K562 (cell line): ENCODE measurements around the gene TUFM. TPM values are rescaled to one million over a fixed set of nuclear protein-coding genes. Genes with fewer than 3 reads are reported as not detected.

Experiments
- ATAC-seq: fragments of 200-7000 bp; cut with Tn5 transposase; 3 replicates; pipeline ENCODE4 v1.9.1; 2020; ENCODE audit warnings: moderate library complexity
- BruUV-seq: library from RNA; stranded (reverse); fragments of 400-500 nt; replicated peaks from 2 replicates; lab custom pipeline; 2021; lab: Mats Ljungman, UMichigan
- CTCF ChIA-PET: fragments of 300-600 bp; formaldehyde crosslinking; extraction: SDS; loops from one replicate; lab custom pipeline; 2021; ENCODE audit warnings: low intra/inter-chr PET ratio; lab: Yijun Ruan, JAX
- POLR2A ChIA-PET: fragments of 300-600, 350-650 bp; sonication (Branson Sonifier 250); formaldehyde crosslinking; extraction: SDS; loops from one replicate; lab custom pipeline; 2021; ENCODE audit warnings: antibody characterized with exemption, inconsistent platforms; lab: Yijun Ruan, JAX
- DNase-seq, 4 experiments: peaks; one replicate each; pipeline versions ENCODE4 v3.0.0 to v3.0.0-alpha.2; 2011 to 2018; ENCODE audit warnings: low spot score in 3 of 4, mixed read lengths in 3 of 4; ENCODE audit errors: extremely low read depth in 1 of 4
- FAIRE-seq: peaks from 2 replicates; lab custom pipeline; 2011; peaks lifted over from hg19 to GRCh38; lab: Jason Lieb, UNC
- H2AFZ ChIP-seq: 2 replicates; pipeline ENCODE4 v1.6.0; 2011; ENCODE audit warnings: low read depth, low read length, control low read depth, inconsistent platforms
- H3K27ac ChIP-seq: fragments of 200-600 bp; 3 replicates; pipeline ENCODE4 v1.8.0; 2011; ENCODE audit warnings: low read depth, mild to moderate bottlenecking, control low read depth, inconsistent platforms, low read length, moderate library complexity, mixed read lengths; ENCODE audit errors: extremely low read depth
- H3K27me3 ChIP-seq, 2 experiments: fragments of 300-600 bp in 1 of 2; 2 replicates in 1 of 2; 3 replicates in 1 of 2; pipeline versions ENCODE4 v1.6.0 to v1.8.0; 2011; ENCODE audit warnings: inconsistent platforms in 2 of 2, low read length in 2 of 2, mild to moderate bottlenecking in 1 of 2, mixed read lengths in 1 of 2, moderate library complexity in 1 of 2; ENCODE audit not compliant: control insufficient read depth in 2 of 2, insufficient read depth in 2 of 2
- H3K36me3 ChIP-seq: fragments of 300-600 bp; 3 replicates; pipeline ENCODE4 v1.8.0; 2011; ENCODE audit warnings: mild to moderate bottlenecking, low read length, inconsistent platforms; ENCODE audit not compliant: control insufficient read depth, insufficient read depth
- H3K4me1 ChIP-seq, 2 experiments: fragments of 200-600 bp in 1 of 2; replicated peaks in 1 of 2; 2 replicates in 1 of 2; 3 replicates in 1 of 2; pipeline versions ENCODE4 v1.5.1 to v1.8.0; 2011; ENCODE audit warnings: inconsistent platforms in 2 of 2, low read length in 2 of 2, mild to moderate bottlenecking in 1 of 2, mixed read lengths in 1 of 2, moderate library complexity in 1 of 2; ENCODE audit not compliant: control insufficient read depth in 2 of 2, insufficient read depth in 2 of 2
- H3K4me2 ChIP-seq: 2 replicates; pipeline ENCODE4 v1.6.1; 2011; ENCODE audit warnings: low read length, control low read depth, inconsistent platforms, mixed read lengths; ENCODE audit not compliant: insufficient read depth
- H3K4me3 ChIP-seq: fragments of 200-600 bp; sonication (generic), shearing (Covaris generic); 2 replicates; pipeline ENCODE4 v1.5.1; 2016; ENCODE audit warnings: control low read depth, inconsistent platforms
- H3K79me2 ChIP-seq: fragments of 200-600 bp; 3 replicates; pipeline ENCODE4 v1.8.0; 2011; ENCODE audit warnings: low read length, inconsistent platforms; ENCODE audit not compliant: control insufficient read depth, insufficient read depth
- H3K9ac ChIP-seq, 2 experiments: 2 replicates each; pipeline versions ENCODE4 v1.6.0 to v1.6.1; 2011; ENCODE audit warnings: low read depth in 2 of 2, low read length in 2 of 2, control low read depth in 1 of 2, inconsistent platforms in 1 of 2, mild to moderate bottlenecking in 1 of 2, mixed read lengths in 1 of 2; ENCODE audit not compliant: insufficient read depth in 1 of 2
- H3K9me1 ChIP-seq: one replicate; pipeline ENCODE4 v1.6.0; 2011; ENCODE audit warnings: inconsistent platforms, mild to moderate bottlenecking, low read length, moderate library complexity; ENCODE audit not compliant: control insufficient read depth, insufficient read depth
- H3K9me3 ChIP-seq: replicated peaks from 2 replicates; pipeline ENCODE4 v1.5.1; 2011; ENCODE audit warnings: low read depth, low read length, inconsistent platforms; ENCODE audit not compliant: control insufficient read depth, insufficient read depth
- H4K20me1 ChIP-seq: replicated peaks from 2 replicates; pipeline ENCODE4 v1.6.1; 2011; ENCODE audit warnings: low read length, inconsistent platforms, mixed read lengths; ENCODE audit not compliant: control insufficient read depth, insufficient read depth
- CHCHD3 ChIP-seq: fragments of 250-450 bp; sonication (Bioruptor Pico); IDR thresholded peaks from 2 replicates; pipeline ENCODE4 v2.1.2; 2022; ENCODE audit warnings: mild to moderate bottlenecking
- CHD1 ChIP-seq: fragments of 200-600 bp; sonication (generic); IDR thresholded peaks from one replicate; pipeline ENCODE4 v1.6.1; 2012; ENCODE audit warnings: mild to moderate bottlenecking, moderate library complexity, low read length, inconsistent platforms
- CREB3 ChIP-seq: fragments of 450-650 bp; conservative IDR thresholded peaks from 2 replicates; pipeline ENCODE4 v1.6.1; 2016; ENCODE audit warnings: missing genetic modification characterization, low read depth, mild to moderate bottlenecking, missing compliant biosample characterization, moderate library complexity
- EP400 ChIP-seq: fragments of 450-650 bp; IDR thresholded peaks from 2 replicates; pipeline ENCODE4 v1.6.1; 2017; ENCODE audit warnings: antibody characterized with exemption, mild to moderate bottlenecking, moderate library complexity
- GATAD2B ChIP-seq: fragments of 450-650 bp; IDR thresholded peaks from 2 replicates; pipeline ENCODE4 v1.6.1; 2017; ENCODE audit warnings: mild to moderate bottlenecking, borderline replicate concordance
- HMG20B ChIP-seq: fragments of 250-450 bp; sonication (Bioruptor Pico); IDR thresholded peaks from 2 replicates; pipeline ENCODE4 v1.5.0; 2021; ENCODE audit warnings: mild to moderate bottlenecking
- TSHZ1 ChIP-seq: fragments of 250-450 bp; sonication (Bioruptor Pico); IDR thresholded peaks from 2 replicates; pipeline ENCODE4 v1.4.0; 2020; ENCODE audit warnings: mild to moderate bottlenecking, moderate library complexity
- ZBTB11 ChIP-seq, 3 experiments: fragments of 200-800 bp in 1 of 3; fragments of 250-450 bp in 1 of 3; fragments of 450-650 bp in 1 of 3; sonication (Bioruptor Pico) in 1 of 3; sonication (Bioruptor generic) in 1 of 3; formaldehyde crosslinking in 1 of 3; IDR thresholded peaks; 2 replicates each; pipeline versions ENCODE4 v1.6.1 to v1.8.0; 2016 to 2022; ENCODE audit warnings: mild to moderate bottlenecking in 2 of 3, missing genetic modification characterization in 2 of 3, missing compliant biosample characterization in 1 of 3, moderate library complexity in 1 of 3
- ZC3H11A ChIP-seq: IDR thresholded peaks from 2 replicates; pipeline ENCODE4 v1.6.1; 2012; ENCODE audit warnings: low read depth, low read length, improper control_type of control experiment
- ZNF232 ChIP-seq: sonication (generic); formaldehyde crosslinking; IDR thresholded peaks from 2 replicates; pipeline ENCODE4 v1.8.0; 2022; ENCODE audit warnings: mild to moderate bottlenecking, missing genetic modification reagents
- ZNF518B ChIP-seq: fragments of 250-450 bp; sonication (Bioruptor Pico); IDR thresholded peaks from 2 replicates; pipeline ENCODE4 v1.5.0; 2021; ENCODE audit warnings: mild to moderate bottlenecking, moderate library complexity
- WGBS: fragments of 100-300 bp; shearing (Covaris generic); methylation state at CpG from one replicate; pipeline ENCODE4 v1.1.6; 2016; ENCODE audit warnings: low coverage, mixed read lengths; ENCODE audit not compliant: insufficient coverage; ENCODE audit errors: missing lambda C conversion rate; 5-methylcytosine and 5-hydroxymethylcytosine counted together
- in situ Hi-C: fragments of 300-500 bp; cut with MboI; formaldehyde crosslinking; loops from 4 replicates; pipeline ENCODE4 v1.15.0; 2018; ENCODE audit warnings: inconsistent platforms, mixed read lengths
- intact Hi-C: fragments of 100-400 bp; cut with micrococcal nuclease; formaldehyde crosslinking; loops from 2 replicates; pipeline ENCODE4 v1.14.2; 2022
- polyA plus RNA-seq, 8 experiments: library from polyadenylated mRNA; depleted of rRNA in 4 of 8; stranded (reverse) in 5 of 8; unstranded in 3 of 8; fragments of >200 nt; fragmentation: Nextera tagmentation in 2 of 8; fragmentation: Illumina TruSeq in 1 of 8; extraction: Ambion mirVana in 2 of 8; extraction: Trizol in 1 of 8; gene quantifications; 2 replicates each; pipeline versions ENCODE4 v1.2.1 to v1.2.3, GENCODE V29; 2011 to 2014; ENCODE audit warnings: inconsistent platforms in 1 of 8, missing spikeins in 1 of 8
- total RNA-seq, 7 experiments: library from RNA; depleted of rRNA in 6 of 7; stranded (reverse); fragments of >200 nt in 6 of 7; fragmentation: Illumina TruSeq in 2 of 7; extraction: Trizol in 2 of 7; gene quantifications; 2 replicates each; pipeline versions ENCODE4 v1.2.1 to v1.2.3, GENCODE V29; 2011 to 2021; ENCODE audit warnings: low replicate concordance in 1 of 7

TUFM gene
- total and polyA plus RNA-seq, 9 of the 15 experiments (the other 6 are each of a cell fraction or from before 2014, with no cell fraction given): 34.1 to 434 (median 256) TPM

GRCh38 chr16:28824717-28824973 lies 21.5 kb downstream of the TUFM start:
- H3K4me3 ChIP-seq: peak overlapping the region; percentile 99
- peaks cover 16 to 24% of the 10 kb centered on the region in 2 experiments for H3K4me1 ChIP-seq
- H4K20me1 ChIP-seq: peaks cover 3% of the 10 kb centered on the region; the same call in 1 of the 2 replicates
- no peak for TF ChIP-seq ZNF232 (CRISPR knock-in tag)
- no peak for TF ChIP-seq CREB3 (tag)
- TF ChIP-seq ZBTB11 (CRISPR knock-in tag; IDR thresholded peaks at IDR 0.05): no peak
- no peak for TF ChIP-seq TSHZ1
- no peak for TF ChIP-seq EP400
- TF ChIP-seq CHD1: peak; percentile 85
- TF ChIP-seq ZNF518B (CRISPR knock-in tag): no peak
- no peak for TF ChIP-seq HMG20B
- no peak for TF ChIP-seq ZC3H11A
- TF ChIP-seq GATAD2B: no peak
- no peak for TF ChIP-seq CHCHD3

More at GRCh38 chr16:28824717-28824973, 21.5 kb downstream of the TUFM start:
- in situ Hi-C loops (no loop called here), intact Hi-C loops (no loop called here)
- H3K9ac ChIP-seq: peak overlapping the region; percentile 98 to 99; a peak in 3 of 4 replicates
- FAIRE-seq (no peak), ATAC-seq (no peak), DNase-seq (no peak)
- H3K36me3 ChIP-seq: peaks cover 65% of the 10 kb centered on the region
- no peaks in the 10 kb centered on the region for H3K9me1 ChIP-seq
- WGBS: 7% methylated on average over 5 of the region's 5 CpGs
- peaks cover 82% of the 10 kb centered on the region for H3K79me2 ChIP-seq
- no peaks in the 10 kb centered on the region for H3K27me3 ChIP-seq
- H2AFZ ChIP-seq: 0 out of 2 replicates have a peak overlapping the region, but pooled peaks have one; percentile 13
- POLR2A ChIA-PET: interaction anchor here (0.6 to 1.4 kb wide), 3 partner anchors 18 to 39 kb away, joined by 3 to 5 read pairs (median 3); partner anchors contain the start of gene SH2B1
- peak overlapping the region; percentile 99 for H3K4me2 ChIP-seq
- peaks cover 11% of the 10 kb centered on the region for H3K9me3 ChIP-seq
- TSS peak; percentile 56 for BruUV-seq
- H3K27ac ChIP-seq: peak overlapping the region; percentile 99
- CTCF ChIA-PET: no interaction called here
